Fibroblast of peridontal ligament (primary cell): ENCODE measurements around the gene PCDHGB6.
"Not testable (repeated sequence)": the region's sequence is repeated elsewhere in the genome, so short reads cannot be mapped to it uniquely, and the experiment has no call there.

Experiments used
- DNase-seq: peaks from one replicate; pipeline ENCODE4 v3.0.0-alpha.2; 2010; ENCODE audit errors: extremely low read depth

Gene PCDHGB6

GRCh38 chr5:141388661-141389060, 19.2 kb upstream of the PCDHGB6 start:
- no peak for DNase-seq

- DNase-seq, result no peak
Observed at GRCh38 chr5:141389153-141390042, 18.4 kb upstream of the PCDHGB6 start.

- DNase-seq, result no peak
Observed at GRCh38 chr5:141392429-141393198, 15.2 kb upstream of the PCDHGB6 start, which contains the start of gene PCDHGA8. TSS of gene PCDHGA8 (plus strand) at chr5:141392633. CDS start at chr5:141392814, 181 bp downstream.

- DNase-seq, result no peak
Observed at GRCh38 chr5:141393267-141393666, 14.6 kb upstream of the PCDHGB6 start.

GRCh38 chr5:141394401-141395187, 13.2 kb upstream of the PCDHGB6 start:
- not testable (repeated sequence) for DNase-seq

- DNase-seq, result peak; percentile 39
Observed at GRCh38 chr5:141397756-141398551, 9.9 kb upstream of the PCDHGB6 start, which contains the start of gene PCDHGB5. TSS of gene PCDHGB5 (plus strand) at chr5:141397947. CDS start at chr5:141398128, 181 bp downstream.

- no peak for DNase-seq
Observed at GRCh38 chr5:141398608-141399007, 9.2 kb upstream of the PCDHGB6 start.

- DNase-seq, result no peak
Observed at GRCh38 chr5:141399555-141400258, 8.1 kb upstream of the PCDHGB6 start.

- peak; percentile 41 for DNase-seq
Observed at GRCh38 chr5:141402553-141403243, 5.1 kb upstream of the PCDHGB6 start, which contains the start of gene PCDHGA9. TSS of gene PCDHGA9 (plus strand) at chr5:141402778. CDS start at chr5:141402953, 175 bp downstream.

- no peak for DNase-seq
Observed at GRCh38 chr5:141403387-141403786, 4.4 kb upstream of the PCDHGB6 start.

- no peak for DNase-seq
Observed at GRCh38 chr5:141409598-141410306, 1.9 kb downstream of the PCDHGB6 start.

- no peak for DNase-seq
Observed at GRCh38 chr5:141411575-141411974, 3.8 kb downstream of the PCDHGB6 start.

GRCh38 chr5:141412854-141413539, 5.2 kb downstream of the PCDHGB6 start, which contains the start of gene PCDHGA10:
TSS of gene PCDHGA10 (plus strand) at chr5:141412987. CDS start at chr5:141413176, 189 bp downstream.
- DNase-seq, result peak; percentile 84

GRCh38 chr5:141413540-141414069, 5.8 kb downstream of the PCDHGB6 start:
- DNase-seq, result no peak

GRCh38 chr5:141414548-141415274, 6.9 kb downstream of the PCDHGB6 start:
- not testable (repeated sequence) for DNase-seq

GRCh38 chr5:141415275-141415618, 7.4 kb downstream of the PCDHGB6 start:
- DNase-seq, result not testable (repeated sequence)

- DNase-seq, result peak; percentile 76
Observed at GRCh38 chr5:141417494-141418172, 9.8 kb downstream of the PCDHGB6 start, which contains the start of gene PCDHGB7. TSS of gene PCDHGB7 (plus strand) at chr5:141417677. CDS start at chr5:141417860, 183 bp downstream.
